ENCODE data around the gene CD160.

DNA sequence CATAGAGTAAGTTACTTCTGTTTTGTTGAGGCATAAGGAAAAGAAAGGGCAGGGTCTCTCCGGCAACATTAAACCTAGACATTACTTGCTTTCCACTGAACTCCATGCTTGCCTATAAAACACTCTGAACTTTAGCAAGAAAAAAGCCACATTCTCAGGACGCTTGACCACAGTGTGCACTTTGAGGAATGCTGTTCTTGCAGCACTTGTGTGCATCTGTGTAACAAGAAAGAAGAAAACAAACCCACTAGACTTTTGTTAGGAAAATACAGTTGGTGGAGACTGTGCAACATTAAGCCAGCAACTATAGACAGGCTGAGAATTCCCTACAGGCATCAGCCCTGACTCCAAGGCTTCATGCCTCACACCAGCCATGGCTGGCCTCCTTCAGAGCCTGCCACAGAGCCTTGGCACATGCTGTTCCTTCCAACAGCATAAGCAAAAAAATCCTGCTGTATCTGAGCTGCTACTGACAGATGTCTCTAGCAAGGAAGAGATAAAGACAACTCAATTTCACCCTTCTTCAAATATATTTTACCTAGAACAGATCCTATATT lies 17.9 kb upstream of the CD160 start:
- no peak for TF ChIP-seq EZH2 (IDR thresholded peaks at IDR 0.05; ENCODE audit: borderline replicate concordance, low read depth, low read length, poor library complexity, severe bottlenecking)
- TF ChIP-seq, protein P1, sequence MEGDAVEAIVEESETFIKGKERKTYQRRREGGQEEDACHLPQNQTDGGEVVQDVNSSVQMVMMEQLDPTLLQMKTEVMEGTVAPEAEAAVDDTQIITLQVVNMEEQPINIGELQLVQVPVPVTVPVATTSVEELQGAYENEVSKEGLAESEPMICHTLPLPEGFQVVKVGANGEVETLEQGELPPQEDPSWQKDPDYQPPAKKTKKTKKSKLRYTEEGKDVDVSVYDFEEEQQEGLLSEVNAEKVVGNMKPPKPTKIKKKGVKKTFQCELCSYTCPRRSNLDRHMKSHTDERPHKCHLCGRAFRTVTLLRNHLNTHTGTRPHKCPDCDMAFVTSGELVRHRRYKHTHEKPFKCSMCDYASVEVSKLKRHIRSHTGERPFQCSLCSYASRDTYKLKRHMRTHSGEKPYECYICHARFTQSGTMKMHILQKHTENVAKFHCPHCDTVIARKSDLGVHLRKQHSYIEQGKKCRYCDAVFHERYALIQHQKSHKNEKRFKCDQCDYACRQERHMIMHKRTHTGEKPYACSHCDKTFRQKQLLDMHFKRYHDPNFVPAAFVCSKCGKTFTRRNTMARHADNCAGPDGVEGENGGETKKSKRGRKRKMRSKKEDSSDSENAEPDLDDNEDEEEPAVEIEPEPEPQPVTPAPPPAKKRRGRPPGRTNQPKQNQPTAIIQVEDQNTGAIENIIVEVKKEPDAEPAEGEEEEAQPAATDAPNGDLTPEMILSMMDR (conservative IDR thresholded peaks at IDR 0.05; ENCODE audit: low read depth, low read length): no peak

Data from A673 (cell line).